Stimulated activated CD4-positive, alpha-beta T cell treated with anti-CD3 and anti-CD28 coated beads, Interleukin-2, amount 100 ng/mL, for 48 hours (primary cell): ENCODE measurements around the gene SHTN1.

Source experiments
- DNase-seq, 2 donors: peaks; one replicate each; pipeline ENCODE4 v3.0.0-alpha.2; 2020

Gene SHTN1

DNA sequence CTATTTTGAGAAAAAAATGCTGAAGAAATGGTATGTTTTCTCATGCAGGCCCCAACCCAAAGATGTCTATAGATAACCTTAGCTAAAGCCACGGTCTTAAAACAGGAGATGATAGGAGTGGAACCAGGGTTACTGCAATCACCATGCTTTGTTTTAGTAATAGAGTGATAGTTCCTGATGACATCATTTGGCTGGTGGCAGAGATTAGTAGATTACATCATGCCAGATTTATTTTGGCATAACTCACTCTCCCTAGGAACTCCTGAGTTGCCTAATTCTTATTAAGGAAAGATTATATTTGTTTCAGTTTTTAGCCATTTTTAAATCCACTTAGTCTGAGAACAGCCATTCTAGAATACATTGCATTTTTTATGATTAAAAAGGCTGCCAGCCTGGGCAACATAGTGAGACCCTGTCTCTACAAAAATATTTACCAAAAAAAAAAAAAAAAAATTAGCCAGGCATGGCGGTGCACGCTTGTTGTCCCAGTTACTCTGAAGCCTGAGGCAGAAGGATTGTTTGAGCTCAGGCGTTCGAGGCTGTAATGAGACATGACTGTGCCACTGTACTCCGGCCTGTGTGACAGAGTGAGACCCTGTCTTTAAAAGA is 137.9 kb downstream of the SHTN1 start:
- no peak for DNase-seq

DNA sequence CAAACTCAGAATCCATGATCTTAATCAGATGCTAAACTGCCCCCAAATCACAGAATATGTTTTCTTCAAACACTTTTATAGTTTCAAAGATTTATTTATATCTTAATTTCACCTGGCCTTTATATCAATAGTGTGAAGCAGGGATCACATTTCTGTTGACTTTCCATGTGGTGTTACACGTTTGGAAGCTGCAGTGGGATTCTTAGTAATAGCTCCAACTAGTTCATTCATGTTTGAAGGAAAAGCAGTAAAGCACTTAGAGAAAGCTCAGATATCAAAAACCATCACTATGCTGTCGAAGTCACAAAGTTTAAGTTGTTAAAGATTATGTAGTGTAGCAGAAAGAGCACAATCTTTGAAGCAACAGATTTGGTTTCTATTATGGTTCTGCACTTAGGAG is 138.9 kb downstream of the SHTN1 start:
- no peak for DNase-seq

DNA sequence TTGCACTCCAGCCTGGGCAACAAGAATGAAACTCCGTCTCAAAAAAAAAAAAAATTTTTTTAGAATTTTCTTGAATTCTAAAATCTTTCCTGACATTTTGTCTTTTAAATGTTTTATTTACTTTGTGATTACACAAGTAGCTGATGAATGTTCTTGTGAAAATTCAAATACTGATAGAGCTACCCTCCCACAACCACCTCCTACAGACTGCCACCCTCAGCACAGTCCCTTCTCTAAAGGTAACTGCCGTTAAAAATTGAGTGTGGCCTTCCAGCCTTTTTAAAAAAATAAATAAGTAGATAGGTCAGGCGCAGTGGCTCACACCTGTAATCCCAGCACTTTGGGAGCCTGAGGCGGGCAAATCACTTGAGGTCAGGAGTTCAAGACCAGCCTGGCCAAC is 140.6 kb downstream of the SHTN1 start:
- no peak for DNase-seq

DNA sequence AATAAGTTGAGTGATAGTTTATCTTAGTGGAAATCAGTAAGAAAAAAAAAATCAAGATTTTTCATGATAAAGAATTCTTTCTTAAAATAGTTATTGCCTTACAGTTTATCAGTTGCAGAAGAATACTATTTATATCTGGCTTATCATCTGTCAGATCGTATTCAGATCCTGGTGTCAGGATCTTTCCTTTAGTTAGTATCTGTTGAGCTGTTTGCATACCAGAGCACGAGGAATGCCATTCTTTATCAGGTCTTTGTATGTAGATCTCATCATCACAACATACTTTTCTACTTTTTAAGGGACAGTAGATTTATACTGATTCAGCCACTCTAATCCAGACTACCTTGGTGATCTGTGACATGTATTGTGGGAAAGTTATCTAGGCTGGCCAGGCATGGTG is 143.2 kb downstream of the SHTN1 start:
- DNase-seq: no peak

DNA sequence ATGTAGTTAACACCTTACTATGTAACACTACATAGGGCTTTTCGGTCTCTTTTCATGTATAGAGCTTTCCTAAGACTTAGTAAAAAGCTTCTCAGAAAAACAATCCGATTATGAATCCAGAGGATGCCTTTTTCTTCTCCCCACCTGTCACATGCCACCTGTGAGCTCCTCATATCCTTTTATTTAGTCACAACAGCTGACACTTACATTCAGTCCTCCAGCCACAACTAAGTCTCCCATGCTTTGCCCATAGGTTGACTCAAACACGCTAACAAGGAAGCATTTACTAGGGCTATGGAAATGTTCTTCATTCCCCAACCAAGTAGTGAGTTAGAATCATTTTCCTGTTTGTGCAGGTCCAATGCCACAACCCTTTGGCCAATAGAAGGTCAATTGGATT is 147.8 kb downstream of the SHTN1 start:
- DNase-seq: no peak

DNA sequence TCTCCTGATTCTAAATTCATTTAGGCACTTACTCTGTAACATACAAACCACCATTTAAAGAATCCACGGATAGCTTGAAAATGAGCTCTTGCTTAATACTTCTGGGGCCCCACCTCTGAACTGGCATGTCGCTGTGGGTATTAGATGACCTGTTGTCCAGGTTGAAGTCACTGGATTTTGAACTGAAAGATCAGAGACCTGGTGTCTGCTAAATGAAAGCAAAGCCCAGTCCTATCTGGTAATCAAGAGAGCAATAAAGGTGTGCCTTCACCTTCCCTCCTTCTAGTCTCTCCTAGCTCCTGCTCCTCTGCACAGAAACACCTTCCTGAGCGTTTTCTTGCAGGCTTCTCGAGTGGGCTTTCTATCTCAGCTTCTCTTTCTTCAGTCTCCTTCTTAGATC is 151.3 kb downstream of the SHTN1 start:
- DNase-seq: no peak

DNA sequence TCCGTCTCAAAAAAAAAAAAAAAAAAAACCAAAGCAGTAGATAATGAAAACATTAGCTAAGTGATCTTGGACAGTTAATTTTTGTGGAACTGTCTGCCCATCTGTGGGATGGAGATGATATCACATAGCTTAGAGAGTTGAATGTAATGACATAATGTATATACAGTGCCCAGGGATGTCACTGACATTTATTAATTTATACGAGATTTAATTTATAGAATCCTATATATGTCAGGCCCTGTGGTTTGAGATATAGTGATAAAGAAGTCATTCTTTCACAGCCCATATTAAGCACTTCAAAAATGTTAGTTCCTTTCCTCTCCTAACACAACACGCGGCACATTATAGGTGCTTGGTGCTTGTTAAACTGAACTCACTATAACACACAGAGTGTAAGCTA is 151.7 kb downstream of the SHTN1 start:
- no peak for DNase-seq

DNA sequence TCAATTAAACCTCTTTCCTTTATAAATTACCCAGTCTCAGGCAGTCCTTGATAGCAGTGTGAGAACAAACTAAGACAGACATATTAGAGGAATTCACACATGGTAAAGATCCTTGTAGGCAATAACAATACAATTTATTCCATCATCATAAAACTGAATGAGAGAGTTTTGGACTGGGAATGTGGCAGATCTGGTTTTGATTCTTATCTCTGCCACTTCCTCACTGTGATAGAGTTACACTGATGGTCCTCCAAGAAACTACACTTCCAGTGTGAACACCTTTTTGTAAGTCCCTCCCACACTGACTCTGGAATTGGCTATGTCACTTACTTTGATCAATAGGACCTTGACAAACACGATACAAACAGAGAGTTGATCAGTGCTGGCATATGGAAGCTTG is 152.7 kb downstream of the SHTN1 start:
- no peak for DNase-seq

DNA sequence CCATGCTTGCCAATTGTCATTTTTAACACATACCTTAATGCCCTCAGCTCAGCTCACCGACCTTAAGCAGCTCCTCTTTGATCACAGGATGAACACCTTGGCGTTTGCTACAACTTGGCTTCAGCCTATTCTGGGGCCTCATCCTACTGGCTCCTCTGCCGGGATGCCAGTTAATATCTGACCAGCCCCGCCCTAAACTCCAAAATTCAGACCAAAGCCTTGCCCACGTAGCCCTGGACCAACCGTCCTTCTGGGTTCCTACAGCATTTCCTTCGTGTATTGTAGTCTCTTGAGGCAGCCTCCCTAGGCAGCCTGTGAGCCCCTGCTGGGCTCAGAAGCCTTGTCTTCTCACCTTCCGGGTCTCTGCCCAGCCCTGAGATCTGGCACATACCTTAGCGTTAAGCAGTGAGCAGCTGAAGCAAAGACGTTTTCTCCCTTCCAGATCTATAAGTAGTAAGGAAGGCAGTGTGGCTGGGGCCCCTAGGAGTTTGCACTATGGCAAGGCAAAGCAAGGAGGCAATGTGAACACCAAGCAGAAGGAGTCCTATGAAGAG is 154.9 kb downstream of the SHTN1 start:
- no peak for DNase-seq

DNA sequence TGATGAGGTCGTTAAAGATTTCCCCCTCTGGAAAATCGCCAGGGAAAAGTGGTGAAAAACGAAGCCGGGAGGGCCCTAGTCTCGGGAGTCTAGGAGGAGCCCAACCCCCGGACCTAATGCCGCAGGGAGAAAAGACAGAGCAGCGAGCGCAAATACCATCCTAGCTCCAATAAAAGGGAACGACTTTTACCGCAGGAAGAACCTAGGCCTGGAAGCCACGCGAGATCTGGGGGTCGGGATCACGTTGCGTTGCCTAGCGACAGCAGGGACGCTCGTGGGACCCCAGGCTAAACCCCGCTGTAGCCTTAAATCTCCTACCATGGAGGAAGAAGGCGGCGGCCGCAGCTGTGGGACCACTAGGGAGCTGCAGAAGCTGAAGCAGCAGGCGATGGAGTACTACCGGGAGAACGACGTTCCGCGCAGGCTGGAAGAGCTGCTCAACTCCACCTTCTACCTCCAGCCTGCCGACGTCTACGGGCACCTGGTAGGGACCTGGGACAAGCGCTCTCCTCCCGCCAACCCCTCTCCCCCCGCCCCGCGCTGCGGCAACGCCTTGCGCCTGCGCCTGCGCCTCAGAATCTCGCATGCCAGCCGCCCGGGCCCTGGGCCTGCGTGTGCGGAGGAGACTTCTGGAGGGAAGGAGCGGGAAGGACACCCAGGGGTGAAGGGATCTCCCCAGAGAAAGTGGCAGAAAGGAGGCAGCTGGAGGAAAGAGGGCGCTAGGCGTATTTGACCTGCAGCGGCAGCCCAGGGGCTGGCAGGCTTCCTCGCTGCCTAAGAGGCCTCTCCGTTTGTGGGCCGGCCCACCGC is 155.5 kb downstream of the SHTN1 start, which contains the start of gene ENO4:
ENO4 (plus strand) TSS at position 252 of the 810 bp plus-strand sequence; CDS start at position 320, 68 bp downstream.
- no peak for DNase-seq

DNA sequence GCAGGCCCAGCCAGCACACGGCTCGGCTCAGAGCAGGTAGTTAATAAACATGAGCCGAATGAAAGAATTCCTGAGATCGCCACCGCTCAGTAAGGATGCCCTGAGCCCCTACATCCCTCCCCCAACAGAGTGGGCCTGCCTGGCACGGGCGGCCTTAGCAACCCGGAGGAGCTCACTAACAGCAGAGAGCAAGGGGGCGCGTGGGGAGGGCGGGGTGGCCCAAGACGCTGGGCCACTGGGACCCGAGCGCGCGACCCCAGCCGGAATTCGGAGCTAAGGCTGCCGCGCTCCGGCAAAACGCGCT is 156.1 kb downstream of the SHTN1 start:
- DNase-seq: no peak

DNA sequence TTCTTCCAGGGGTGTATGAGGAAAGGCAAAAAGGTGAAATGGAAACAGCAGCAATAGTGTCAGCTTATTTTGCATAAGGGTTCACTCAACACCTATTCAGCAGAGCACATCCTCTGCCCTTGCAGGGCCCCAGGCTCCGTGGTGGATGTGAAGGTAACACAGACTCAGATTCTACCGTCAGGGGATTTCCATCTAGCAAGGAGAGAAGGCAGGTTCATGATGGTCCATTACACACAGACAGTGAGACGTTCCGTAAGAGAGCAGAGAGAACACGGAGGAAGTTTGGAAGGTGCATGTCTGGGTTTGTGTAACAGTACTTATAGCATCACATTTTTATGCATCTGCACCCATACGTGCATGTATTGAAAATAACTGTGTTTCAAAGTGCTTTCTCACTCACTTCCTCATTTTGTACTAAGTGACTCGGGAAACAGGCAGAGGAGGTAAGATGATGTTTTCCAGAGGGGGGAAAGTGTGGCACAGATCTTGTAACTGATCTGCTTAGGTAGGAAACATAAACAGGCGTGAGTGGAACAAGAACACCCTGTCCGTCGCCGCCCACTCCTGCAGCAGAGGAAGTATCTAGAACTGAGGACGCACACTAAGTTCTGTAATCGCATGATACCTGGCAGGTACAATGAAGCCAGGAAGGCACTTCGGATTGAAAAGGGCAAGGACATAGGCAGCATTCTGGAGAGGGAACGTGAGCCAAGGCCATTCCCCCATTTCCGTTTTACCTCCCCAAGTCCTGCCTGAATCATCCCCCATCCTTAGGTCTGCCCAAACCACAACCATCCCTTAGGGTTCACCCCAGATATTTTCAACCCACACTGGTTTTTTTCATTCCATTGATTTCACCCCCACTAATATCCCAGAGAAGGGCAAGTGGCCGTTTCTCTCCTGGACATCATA is 156.7 kb downstream of the SHTN1 start:
- DNase-seq: no peak

DNA sequence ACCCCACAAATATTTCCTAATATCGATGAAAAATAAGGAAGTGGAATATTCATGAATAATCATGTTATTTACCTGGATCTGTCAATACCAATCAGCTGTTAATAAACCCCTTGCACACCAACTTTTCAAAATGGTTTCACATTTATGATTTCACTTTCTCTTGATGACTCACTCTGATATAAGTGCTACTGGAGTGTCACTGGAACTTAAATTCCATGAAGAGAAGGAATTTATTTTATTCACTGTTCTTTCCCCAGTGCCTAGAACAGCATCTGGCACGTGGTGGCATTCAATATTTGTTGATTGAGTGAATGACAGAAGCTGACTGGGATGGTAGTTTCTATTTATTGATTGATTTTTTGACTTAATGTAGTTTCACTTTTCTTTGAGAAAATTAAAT is 159.2 kb downstream of the SHTN1 start:
- no peak for DNase-seq

DNA sequence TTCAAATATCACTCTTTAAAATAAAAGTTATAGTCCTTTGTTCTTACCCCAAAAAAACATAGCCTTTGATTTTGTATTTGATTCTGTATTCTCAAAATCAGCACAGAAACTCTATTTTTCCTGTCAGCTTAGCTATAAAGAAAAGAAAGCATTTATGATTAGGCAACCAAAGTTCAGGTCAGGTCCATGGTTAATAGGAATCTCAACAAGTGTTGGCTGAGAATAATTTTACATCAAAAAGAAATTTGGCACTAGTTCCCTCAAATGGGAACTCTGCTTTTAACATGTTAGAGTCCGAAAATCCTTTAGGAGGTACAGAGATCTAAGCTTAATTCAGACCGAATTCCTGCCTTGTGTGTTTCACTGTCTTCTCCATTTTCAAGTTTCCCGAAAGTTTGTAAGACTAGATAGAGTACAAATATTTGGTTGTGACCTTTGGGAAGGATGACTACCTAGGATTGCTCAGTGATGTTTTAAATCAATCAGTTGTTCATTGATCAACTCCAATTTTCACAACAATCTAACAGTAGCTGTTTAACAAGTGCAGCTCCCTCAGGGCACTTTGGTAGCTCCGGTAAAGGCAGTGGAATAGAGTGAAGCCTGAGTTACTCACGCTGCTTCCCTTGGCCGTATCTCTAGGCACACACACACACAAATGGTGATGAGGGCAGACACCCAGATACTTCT is 164.5 kb downstream of the SHTN1 start:
- DNase-seq: no peak

DNA sequence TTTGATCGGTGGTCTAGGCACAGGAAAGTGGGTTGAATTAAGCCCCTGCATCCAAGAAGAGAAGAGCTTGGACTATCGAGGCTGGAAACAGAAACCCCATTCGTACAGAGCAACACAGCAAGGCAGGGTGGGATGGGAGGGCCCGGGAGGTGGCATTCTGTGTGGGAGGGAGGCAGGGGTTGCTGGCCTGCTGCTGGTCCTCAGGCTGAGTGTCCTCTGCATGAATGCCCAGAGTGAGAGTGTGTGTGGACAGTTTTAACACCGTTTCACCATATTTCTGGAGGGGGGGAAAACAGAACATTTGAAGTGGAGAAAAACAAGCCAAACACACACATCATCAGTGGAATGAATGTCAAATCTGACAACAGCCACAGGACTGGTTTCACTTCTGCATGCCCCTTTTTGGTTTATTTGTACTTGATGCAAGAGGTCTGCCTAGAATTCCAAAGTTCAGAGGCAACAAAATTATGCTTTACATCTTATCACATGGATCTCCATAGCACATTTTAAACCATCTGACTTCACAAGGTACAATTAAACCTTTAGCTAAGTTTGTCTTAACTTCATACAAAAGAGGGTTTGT is 166.8 kb downstream of the SHTN1 start:
- no peak for DNase-seq

DNA sequence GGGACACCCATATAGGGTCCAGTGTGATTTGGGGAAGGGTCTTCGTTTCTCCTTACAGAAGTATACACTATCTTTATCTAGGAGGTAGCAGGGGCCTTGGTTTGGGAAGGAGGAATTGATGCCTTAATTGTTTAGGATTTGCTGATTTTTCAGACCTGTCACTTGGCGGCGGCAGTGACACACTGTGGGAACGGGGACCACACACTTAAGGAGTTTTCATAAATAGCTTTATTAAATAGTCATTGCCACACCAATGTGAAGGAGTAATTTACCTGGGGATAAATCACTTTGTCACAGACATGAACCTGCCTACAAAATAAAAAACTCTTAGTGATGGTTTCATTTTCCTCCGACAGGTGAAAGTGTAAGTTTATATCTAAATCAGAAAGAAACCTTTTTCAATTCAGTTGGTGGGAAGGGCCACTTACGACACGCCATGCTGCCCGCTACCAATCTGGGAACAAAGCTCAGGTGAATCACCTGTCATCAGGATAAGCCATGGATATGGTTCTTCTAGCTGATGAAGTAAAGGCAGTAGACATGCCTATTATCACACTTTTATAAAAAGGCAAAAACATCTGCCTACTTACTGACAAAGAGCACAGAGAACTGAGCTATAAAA is 168.0 kb downstream of the SHTN1 start:
- no peak for DNase-seq

DNA sequence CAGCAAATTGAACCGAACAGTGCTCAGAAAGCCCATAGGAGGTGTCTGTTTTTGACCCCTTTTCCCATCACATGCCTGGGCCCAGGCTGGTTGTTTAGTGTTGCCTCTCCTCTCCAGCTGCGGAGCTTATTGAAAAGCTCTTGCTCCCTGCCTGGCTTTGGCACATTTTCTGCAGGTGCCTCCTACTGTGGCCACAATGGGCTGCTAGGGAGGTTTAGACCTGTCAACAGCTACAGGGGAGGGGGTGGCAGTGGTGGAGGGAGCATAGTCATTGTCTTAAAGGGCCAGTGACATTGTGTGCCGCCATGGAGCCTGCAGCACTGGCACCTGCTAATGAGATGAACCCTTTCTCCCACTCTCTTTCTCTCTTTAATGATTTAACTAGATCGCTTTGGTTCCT is 168.9 kb downstream of the SHTN1 start:
- no peak for DNase-seq

DNA sequence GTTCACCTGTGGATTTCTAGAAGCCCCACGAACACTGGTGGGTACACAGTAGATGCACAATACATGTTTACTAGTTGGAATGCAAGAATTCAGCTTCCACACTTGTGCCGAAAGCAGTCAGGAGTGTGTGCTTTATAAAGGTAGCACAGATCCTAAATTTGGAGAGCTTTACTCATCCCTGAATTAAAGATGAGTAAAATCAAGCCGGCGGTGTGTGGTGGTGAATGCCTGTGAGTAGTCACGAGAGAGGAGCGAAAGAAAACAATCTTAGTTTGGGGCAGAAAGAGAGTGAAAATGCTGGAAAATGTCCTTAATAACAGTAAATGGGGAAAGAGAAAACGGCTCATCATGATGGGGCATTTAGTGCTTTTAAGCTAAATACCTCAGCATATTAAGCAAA is 169.3 kb downstream of the SHTN1 start:
- DNase-seq: no peak

DNA sequence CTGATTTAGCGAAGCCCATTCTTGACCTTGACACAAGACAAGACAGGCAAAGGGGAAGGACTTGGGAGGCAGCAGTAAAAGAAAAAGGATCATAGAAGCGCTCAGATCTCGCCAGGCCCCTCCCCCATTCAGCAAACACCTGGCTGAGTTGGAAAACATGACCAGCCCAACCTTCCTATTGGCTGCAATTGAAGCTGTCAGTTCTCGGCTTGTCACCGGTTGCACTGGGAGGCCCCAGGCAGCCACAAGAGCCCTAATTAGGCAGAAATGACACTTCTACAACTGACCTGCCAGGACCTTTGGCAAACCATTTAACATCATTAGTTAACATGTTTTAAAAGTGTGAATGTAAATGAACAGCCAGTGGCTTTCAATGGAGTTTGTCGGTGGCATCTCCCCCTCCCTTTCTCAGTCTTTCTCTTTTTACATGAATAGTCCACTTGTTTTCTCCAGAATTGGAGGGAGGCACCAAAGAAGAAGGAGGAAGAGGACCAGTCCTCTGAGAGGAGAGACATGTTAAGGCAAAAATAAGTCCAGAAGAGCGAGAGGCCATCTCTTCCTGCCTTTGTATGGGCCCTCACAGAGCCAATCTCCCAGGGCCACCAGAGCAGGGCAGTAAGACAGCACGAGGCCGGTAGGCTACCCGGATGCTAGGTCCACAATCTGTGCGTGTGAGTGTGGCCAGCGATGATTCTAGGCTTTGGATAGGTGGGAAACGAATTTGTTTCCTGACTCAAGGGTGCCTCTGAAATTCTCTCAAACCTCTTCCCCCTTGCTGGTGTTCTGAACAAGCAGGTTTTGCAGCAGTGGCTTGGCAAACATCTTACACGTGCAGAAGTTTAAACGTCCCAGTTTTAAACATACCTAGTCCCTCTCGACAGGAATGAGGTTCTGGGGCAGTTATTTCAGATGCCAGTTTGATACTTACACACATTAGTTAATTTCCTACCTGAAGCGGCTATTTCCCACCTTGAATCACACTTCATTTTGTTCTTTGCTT is 170.7 kb downstream of the SHTN1 start:
- no peak for DNase-seq

DNA sequence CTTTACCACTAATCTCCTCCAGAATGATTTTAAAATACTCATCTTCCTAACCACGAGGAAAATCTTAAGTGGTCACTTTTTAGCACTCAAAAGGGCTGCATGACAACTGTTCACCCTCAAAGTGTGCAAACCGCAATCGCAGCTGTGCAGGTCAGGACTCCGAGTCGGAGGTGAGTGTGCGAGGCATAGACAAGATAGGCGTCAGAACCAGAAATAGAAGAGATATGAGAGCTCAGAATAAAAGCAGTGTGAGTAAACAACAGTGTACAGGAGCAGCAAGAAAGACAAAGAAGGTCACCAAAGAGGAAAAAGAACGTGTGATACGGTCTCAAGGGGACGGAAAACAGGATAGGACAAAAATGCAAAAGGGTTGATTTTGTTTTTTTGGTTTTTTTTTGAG is 173.2 kb downstream of the SHTN1 start:
- DNase-seq: no peak
